Loucy (cell line): ENCODE results near the gene IFNG-AS1.

ENCODE experiments used
- H2AFZ ChIP-seq: fragments of 200-600 bp; sonication (generic); 2 replicates; pipeline ENCODE4 v1.6.0; 2016; ENCODE audit warnings: antibody characterized with exemption, mild to moderate bottlenecking, low read length, moderate library complexity
- H3F3A ChIP-seq: fragments of 200-600 bp; 2 replicates; pipeline ENCODE4 v1.6.0; 2016; ENCODE audit warnings: antibody characterized with exemption, low read depth, mild to moderate bottlenecking
- H3K27me3 ChIP-seq: fragments of 200-600 bp; sonication (generic); 2 replicates; pipeline ENCODE4 v1.6.1; 2014; ENCODE audit warnings: low read length, mild to moderate bottlenecking; ENCODE audit not compliant: insufficient read depth, poor library complexity, severe bottlenecking
- H3K36me3 ChIP-seq: fragments of 200-600 bp; sonication (generic); 2 replicates; pipeline ENCODE4 v1.6.1; 2016; ENCODE audit warnings: low read length; ENCODE audit not compliant: insufficient read depth
- H3K4me1 ChIP-seq: fragments of 200-600 bp; sonication (generic); 2 replicates; pipeline ENCODE4 v1.5.1; 2014; ENCODE audit warnings: low read length, mild to moderate bottlenecking; ENCODE audit not compliant: insufficient read depth, poor library complexity, severe bottlenecking
- H3K4me2 ChIP-seq: fragments of 200-600 bp; sonication (generic); 2 replicates; pipeline ENCODE4 v1.6.0; 2014; ENCODE audit warnings: antibody characterized with exemption, low read length, low read depth, mild to moderate bottlenecking; ENCODE audit not compliant: poor library complexity, severe bottlenecking
- H3K4me3 ChIP-seq: fragments of 200-600 bp; sonication (generic); 2 replicates; pipeline ENCODE4 v1.5.1; 2014; ENCODE audit warnings: low read length, mild to moderate bottlenecking, mixed read lengths; ENCODE audit not compliant: poor library complexity, severe bottlenecking
- H3K79me2 ChIP-seq: fragments of 200-600 bp; sonication (generic); 2 replicates; pipeline ENCODE4 v1.6.1; 2014; ENCODE audit warnings: low read length; ENCODE audit not compliant: insufficient read depth
- H3K9ac ChIP-seq: fragments of 200-600 bp; sonication (generic); 2 replicates; pipeline ENCODE4 v1.6.0; 2014; ENCODE audit warnings: mild to moderate bottlenecking, low read depth, low read length, moderate library complexity; ENCODE audit not compliant: poor library complexity, severe bottlenecking
- H3K9me2 ChIP-seq: fragments of 200-600 bp; sonication (generic); replicated peaks from 2 replicates; pipeline ENCODE4 v1.6.1; 2016; ENCODE audit warnings: low read depth, low read length, mixed read lengths
- H3K9me3 ChIP-seq: fragments of 200-600 bp; sonication (generic); 2 replicates; pipeline ENCODE4 v1.6.1; 2014; ENCODE audit warnings: mild to moderate bottlenecking, antibody characterized with exemption, low read length, low read depth; ENCODE audit not compliant: insufficient read depth
- H4K20me1 ChIP-seq: fragments of 200-600 bp; sonication (generic); 2 replicates; pipeline ENCODE4 v1.6.0; 2014; ENCODE audit warnings: antibody characterized with exemption, low read length, mild to moderate bottlenecking; ENCODE audit not compliant: insufficient read depth, poor library complexity, severe bottlenecking
- CTCF ChIP-seq: fragments of 200-600 bp; sonication (generic); conservative IDR thresholded peaks from 2 replicates; pipeline ENCODE4 v1.5.1; 2014; ENCODE audit warnings: mild to moderate bottlenecking, antibody characterized with exemption, low read length
- EZH2phosphoT487 ChIP-seq: fragments of 200-600 bp; IDR thresholded peaks from 2 replicates; pipeline ENCODE4 v1.6.1; 2018; ENCODE audit warnings: antibody characterized with exemption, mild to moderate bottlenecking, moderate library complexity, borderline replicate concordance

IFNG-AS1 gene

GRCh38 chr12:67952787-67953186 is 36.5 kb upstream of the IFNG-AS1 start:
- Histone ChIP-seq H3K4me3 (no peak overlapping the region), H3K79me2 (no peaks in the 10 kb centered on the region), H3K4me2 (no peak overlapping the region), H4K20me1 (no peaks in the 10 kb centered on the region), H3K36me3 (no peaks in the 10 kb centered on the region), H3K9me3 (no peaks in the 10 kb centered on the region), H3K4me1 (no peaks in the 10 kb centered on the region), H3K9ac (no peak overlapping the region), H3K27me3 (no peaks in the 10 kb centered on the region), H3F3A (no peaks in the 10 kb centered on the region), H2AFZ (no peak overlapping the region), H3K9me2 (no peaks in the 10 kb centered on the region)
- TF ChIP-seq EZH2phosphoT487: no peak
- no peak for TF ChIP-seq CTCF

GRCh38 chr12:67957383-67957782 is 31.9 kb upstream of the IFNG-AS1 start:
- no peaks in the 10 kb centered on the region for H3K79me2 ChIP-seq
- no peaks in the 10 kb centered on the region for H4K20me1 ChIP-seq
- no peaks in the 10 kb centered on the region for H3K4me1 ChIP-seq
- no peaks in the 10 kb centered on the region for H3F3A ChIP-seq
- H3K9me3 ChIP-seq: no peaks in the 10 kb centered on the region
- H3K27me3 ChIP-seq: peaks cover 4% of the 10 kb centered on the region
- no peak overlapping the region for H3K4me3 ChIP-seq
- TF ChIP-seq EZH2phosphoT487 (no peak), CTCF (no peak)
- no peak overlapping the region for H3K4me2 ChIP-seq
- H3K9me2 ChIP-seq: no peaks in the 10 kb centered on the region
- no peak overlapping the region for H3K9ac ChIP-seq
- no peaks in the 10 kb centered on the region for H3K36me3 ChIP-seq
- no peak overlapping the region for H2AFZ ChIP-seq

- Histone ChIP-seq H2AFZ (no peak overlapping the region), H3K36me3 (no peaks in the 10 kb centered on the region), H3F3A (no peaks in the 10 kb centered on the region), H3K4me2 (no peak overlapping the region), H3K79me2 (no peaks in the 10 kb centered on the region), H4K20me1 (no peaks in the 10 kb centered on the region), H3K9me3 (no peaks in the 10 kb centered on the region), H3K27me3 (peaks cover 4% of the 10 kb centered on the region), H3K4me1 (no peaks in the 10 kb centered on the region), H3K9ac (no peak overlapping the region), H3K9me2 (no peaks in the 10 kb centered on the region), H3K4me3 (no peak overlapping the region)
- no peak for TF ChIP-seq CTCF
- TF ChIP-seq EZH2phosphoT487: no peak
Measured at GRCh38 chr12:67958187-67958586, 31.1 kb upstream of the IFNG-AS1 start.
